GM23338 (cell line): ENCODE measurements around the gene FYCO1. TPM values are rescaled to one million over a fixed set of nuclear protein-coding genes. Genes with fewer than 3 reads are reported as not detected.

Experiments used
- CTCF ChIP-seq, 2 experiments: fragments of 200-600 bp in 1 of 2; sonication (generic) in 1 of 2; conservative IDR thresholded peaks; 2 replicates each; pipeline versions ENCODE4 v1.5.1 to v1.6.1; 2016 to 2017; ENCODE audit warnings: antibody characterized with exemption in 2 of 2, low read depth in 2 of 2, mild to moderate bottlenecking in 2 of 2, moderate library complexity in 1 of 2
- ETS1 ChIP-seq: IDR thresholded peaks from 2 replicates; pipeline ENCODE4 v1.6.1; 2016; ENCODE audit warnings: antibody characterized with exemption
- EZH2 ChIP-seq: fragments of 200-600 bp; sonication (generic); IDR thresholded peaks from one replicate; pipeline ENCODE4 v1.8.0; 2017; ENCODE audit warnings: antibody characterized with exemption, mild to moderate bottlenecking, low read depth; ENCODE audit not compliant: unreplicated experiment
- EZH2phosphoT487 ChIP-seq: fragments of 200-600 bp; sonication (generic); IDR thresholded peaks from one replicate; pipeline ENCODE4 v1.8.1; 2018; ENCODE audit warnings: antibody characterized with exemption; ENCODE audit not compliant: unreplicated experiment
- POLR2AphosphoS5 ChIP-seq: IDR thresholded peaks from 2 replicates; pipeline ENCODE4 v1.6.1; 2016; ENCODE audit warnings: antibody characterized with exemption, low read depth
- REST ChIP-seq: IDR thresholded peaks from one replicate; pipeline ENCODE4 v1.6.1; 2018; ENCODE audit warnings: antibody characterized with exemption; ENCODE audit not compliant: unreplicated experiment
- ZNF114 ChIP-seq: fragments of 250-450 bp; sonication (Bioruptor Pico); IDR thresholded peaks from 2 replicates; pipeline ENCODE4 v1.5.0; 2020; ENCODE audit warnings: mild to moderate bottlenecking, moderate library complexity
- ZNF331 ChIP-seq: fragments of 250-450 bp; sonication (Bioruptor Pico); IDR thresholded peaks from 2 replicates; pipeline ENCODE4 v1.5.0; 2020; ENCODE audit warnings: low read depth, mild to moderate bottlenecking, moderate library complexity
- ZNF462 ChIP-seq: fragments of 250-450 bp; sonication (Bioruptor Pico); IDR thresholded peaks from 2 replicates; pipeline ENCODE4 v1.5.0; 2020; ENCODE audit warnings: mild to moderate bottlenecking, moderate library complexity
- polyA plus RNA-seq: library from polyadenylated mRNA; unstranded; fragments of >200 nt; fragmentation: Nextera tagmentation; extraction: Ambion mirVana; gene quantifications from 2 replicates; pipeline ENCODE4 v1.2.1, GENCODE V29; 2016
- total RNA-seq: library from RNA; depleted of rRNA; stranded (reverse); fragments of >200 nt; shearing (Covaris generic); gene quantifications from 2 replicates; pipeline ENCODE4 v1.2.3, GENCODE V29; 2014

Gene FYCO1
- total and polyA plus RNA-seq, 2 experiments from 2014 or later, result 4.5 to 17.2 TPM

- TF ChIP-seq ZNF462 (CRISPR knock-in tag) (no peak), EZH2phosphoT487 (no peak), REST (no peak), CTCF (conservative IDR thresholded peaks at IDR 0.05; ENCODE audit: low read depth in 2 of 2) (no peak), ETS1 (no peak), ZNF331 (CRISPR knock-in tag) (no peak), EZH2 (no peak), POLR2AphosphoS5 (no peak), ZNF114 (CRISPR knock-in tag) (no peak)
These were observed 127.0 kb downstream of the FYCO1 start (continued) for GRCh38 chr3:45868650-45869049.
